ENCODE data around the gene HAPLN2. TPM values are rescaled to one million over a fixed set of nuclear protein-coding genes. Genes with fewer than 3 reads are reported as not detected.

The HAPLN2 gene
- total and polyA plus RNA-seq, 2 donors (not counting 1 experiment from before 2014, with no cell fraction given) = 0.13 TPM; not detected in 1

DNA sequence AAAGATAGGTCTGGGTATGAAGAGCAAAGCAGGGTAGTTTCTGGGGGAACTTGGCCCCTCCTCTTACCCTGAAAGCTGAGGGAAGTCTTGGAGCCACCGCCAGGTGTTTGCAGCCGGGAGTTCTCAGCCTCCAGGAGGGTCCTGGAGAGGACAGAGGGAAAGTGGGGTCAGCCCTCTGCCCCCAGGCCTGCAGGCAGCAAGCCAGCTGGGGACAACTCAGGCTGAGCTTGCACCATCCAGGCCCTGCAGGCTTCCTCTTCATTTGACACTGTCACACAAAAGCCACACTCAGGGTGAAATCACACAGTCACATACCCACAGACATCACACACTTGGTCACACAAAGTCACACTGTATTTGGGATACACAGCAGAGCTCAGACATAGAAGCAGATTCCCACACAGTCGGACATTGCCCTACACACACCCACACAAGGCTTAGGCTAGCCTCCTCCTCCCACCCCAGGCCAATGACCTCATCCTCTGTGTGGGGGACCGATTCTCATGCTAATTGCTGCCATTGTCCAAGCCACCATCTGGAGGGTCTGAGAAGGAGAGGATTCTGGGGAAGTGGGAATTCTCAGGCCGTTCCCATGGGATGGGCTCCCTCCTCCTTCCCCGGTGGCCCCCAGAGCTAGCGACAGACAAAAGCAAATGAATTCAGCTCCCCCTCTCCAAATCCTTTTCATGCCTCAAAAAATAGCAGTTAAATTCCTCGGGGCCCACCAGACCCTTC lies 54.3 kb downstream of the HAPLN2 start:
- intact Hi-C loops (cut with micrococcal nuclease) = no loop called here
- no peak for TF ChIP-seq EZH2 (IDR thresholded peaks at IDR 0.05; ENCODE audit: borderline replicate concordance, insufficient read depth, low read depth, low read length, poor library complexity, severe bottlenecking)
- no peak for TF ChIP-seq CTCF (IDR thresholded peaks at IDR 0.05)
- peaks cover 46% of the 10 kb centered on the region for H3K27me3 Mint-ChIP-seq

More for the DNA sequence above, 54.3 kb downstream of the HAPLN2 start:
- Histone ChIP-seq H3K36me3 (replicated peaks in 1 of 2; ENCODE audit: control extremely low read depth in 1 of 2, control insufficient read depth in 1 of 2, extremely low read depth in 1 of 2, insufficient read depth in 2 of 2, low read length in 1 of 2) (no peaks in the 10 kb centered on the region), H4K20me1 (ENCODE audit: control insufficient read depth, insufficient read depth, low read length, poor library complexity, severe bottlenecking) (no peaks in the 10 kb centered on the region), H3K4me3 (ENCODE audit: control extremely low read depth in 1 of 5, extremely low read depth in 1 of 5, insufficient read depth in 1 of 5, low read depth in 2 of 5, low read length in 4 of 5) (no peak overlapping the region), H3K27ac (ENCODE audit: low read length in 2 of 2) (no peak overlapping the region), H3K4me2 (replicated peaks; ENCODE audit: low read depth, low read length, poor library complexity, severe bottlenecking) (no peak overlapping the region), H3K27me3 (replicated peaks in 1 of 4; ENCODE audit: control extremely low read depth in 1 of 4, control insufficient read depth in 3 of 4, insufficient read depth in 4 of 4, low read length in 3 of 4) (peaks cover 0 to 56% (median 23%) of the 10 kb centered on the region in 4 experiments), H3K4me1 (ENCODE audit: control insufficient read depth in 2 of 2, insufficient read depth in 2 of 2, low read length in 2 of 2) (peaks cover 17 to 19% of the 10 kb centered on the region in 2 donors), H3K9ac (ENCODE audit: low read length) (no peak overlapping the region), H3K9me3 (ENCODE audit: control extremely low read depth in 1 of 3, control insufficient read depth in 2 of 3, insufficient read depth in 1 of 3, low read length in 2 of 3) (peaks cover 0 to 7% (median 0%) of the 10 kb centered on the region in 3 donors), H3K79me2 (ENCODE audit: control insufficient read depth, insufficient read depth, low read length) (no peaks in the 10 kb centered on the region), H2AFZ (ENCODE audit: insufficient read depth, low read depth, low read length, poor library complexity, severe bottlenecking) (no peak overlapping the region)
- no peak for DNase-seq
- H3K9me3 Mint-ChIP-seq (ENCODE audit: insufficient read depth) = no peaks in the 10 kb centered on the region
- peaks cover 14% of the 10 kb centered on the region for H3K4me1 Mint-ChIP-seq
- CTCF ChIA-PET = interaction anchor here (0.9 to 1.3 kb wide), 2 partner anchors 16 kb away, joined by 3 to 4 read pairs; no protein-coding TSS in a partner anchor
- WGBS (ENCODE audit: insufficient coverage) = 73% methylated on average over 3 of the region's 8 CpGs
- ATAC-seq (ENCODE audit: low read depth) = no peak
- H3K27ac Mint-ChIP-seq = no peak overlapping the region
- no peak overlapping the region for H3K4me3 Mint-ChIP-seq
- POLR2A ChIA-PET = no interaction called here

Other genes with a start within 250 kb of the HAPLN2 start
- 127 and 128 TPM in 2 replicates for gene MEF2D, start 118.6 kb upstream of the HAPLN2 start, total RNA-seq
- gene MEF2D, start 118.6 kb upstream of the HAPLN2 start, polyA plus RNA-seq = 65.6 and 81.2 TPM in 2 replicates
- gene IQGAP3, start 46.9 kb upstream of the HAPLN2 start, total RNA-seq = 0.07 TPM in 2 replicates
- 0.07 and 0.12 TPM in 2 replicates for gene IQGAP3, start 46.9 kb upstream of the HAPLN2 start, polyA plus RNA-seq
- 26.6 and 29.8 TPM in 2 replicates for gene TTC24, start 39.7 kb upstream of the HAPLN2 start, total RNA-seq
- gene TTC24, start 39.7 kb upstream of the HAPLN2 start, polyA plus RNA-seq = 24.3 and 30.7 TPM in 2 replicates
- 56.9 and 59.7 TPM in 2 replicates for gene NAXE, start 27.6 kb upstream of the HAPLN2 start, total RNA-seq
- 35.7 and 42.8 TPM in 2 replicates for gene NAXE, start 27.6 kb upstream of the HAPLN2 start, polyA plus RNA-seq
- 31.4 and 38.3 TPM in 2 replicates for gene GPATCH4, start 17.9 kb upstream of the HAPLN2 start, total RNA-seq
- gene GPATCH4, start 17.9 kb upstream of the HAPLN2 start, polyA plus RNA-seq = 11.3 and 25.1 TPM in 2 replicates
- not detected in 2 replicates for gene BCAN, start 22.7 kb downstream of the HAPLN2 start, total RNA-seq
- not detected in 2 replicates for gene BCAN, start 22.7 kb downstream of the HAPLN2 start, polyA plus RNA-seq
- 0.05 TPM in 1 of 2 replicates, not detected in the other for gene NES, start 58.0 kb downstream of the HAPLN2 start, total RNA-seq
- gene NES, start 58.0 kb downstream of the HAPLN2 start, polyA plus RNA-seq = not detected in 2 replicates
- 0.89 and 1.1 TPM in 2 replicates for gene CRABP2, start 86.2 kb downstream of the HAPLN2 start, total RNA-seq
- 1.2 and 3.6 TPM in 2 replicates for gene CRABP2, start 86.2 kb downstream of the HAPLN2 start, polyA plus RNA-seq
- gene METTL25B, start 109.1 kb downstream of the HAPLN2 start, total RNA-seq = 81.1 and 85.3 TPM in 2 replicates
- 63.1 and 78.3 TPM in 2 replicates for gene METTL25B, start 109.1 kb downstream of the HAPLN2 start, polyA plus RNA-seq
- 51.7 and 52.5 TPM in 2 replicates for gene ISG20L2, start 109.4 kb downstream of the HAPLN2 start, total RNA-seq
- gene ISG20L2, start 109.4 kb downstream of the HAPLN2 start, polyA plus RNA-seq = 28.8 and 30.1 TPM in 2 replicates
- gene MRPL24, start 121.7 kb downstream of the HAPLN2 start, total RNA-seq = 34.6 and 41.1 TPM in 2 replicates
- gene MRPL24, start 121.7 kb downstream of the HAPLN2 start, polyA plus RNA-seq = 23.0 and 39.4 TPM in 2 replicates
- gene HDGF, start 132.3 kb downstream of the HAPLN2 start, total RNA-seq = 89.9 and 91.2 TPM in 2 replicates
- gene HDGF, start 132.3 kb downstream of the HAPLN2 start, polyA plus RNA-seq = 40.3 and 53.1 TPM in 2 replicates
- 83.4 and 91.0 TPM in 2 replicates for gene PRCC, start 148.1 kb downstream of the HAPLN2 start, total RNA-seq
- 45.1 and 55.7 TPM in 2 replicates for gene PRCC, start 148.1 kb downstream of the HAPLN2 start, polyA plus RNA-seq
- 2.1 and 3.9 TPM in 2 replicates for gene SH2D2A, start 197.4 kb downstream of the HAPLN2 start, total RNA-seq
- gene SH2D2A, start 197.4 kb downstream of the HAPLN2 start, polyA plus RNA-seq = 0.73 and 1.0 TPM in 2 replicates
- not detected in 2 replicates for gene INSRR, start 239.7 kb downstream of the HAPLN2 start, total RNA-seq
- not detected in 2 replicates for gene INSRR, start 239.7 kb downstream of the HAPLN2 start, polyA plus RNA-seq
- not detected in 2 replicates for gene NTRK1, start 241.4 kb downstream of the HAPLN2 start, total RNA-seq
- gene NTRK1, start 241.4 kb downstream of the HAPLN2 start, polyA plus RNA-seq = not detected in 2 replicates

All from B cell (primary cell).